NB4 (cell line): ENCODE measurements around the gene GBP3.

Experiments used
- TF ChIP-seq, protein P1 (sequence below): IDR thresholded peaks from 2 replicates; pipeline ENCODE4 v1.6.1; 2011; ENCODE audit warnings: low read depth, low read length
- TF ChIP-seq, protein P2 (sequence below): IDR thresholded peaks from one replicate; pipeline ENCODE4 v1.5.1; 2012; ENCODE audit warnings: low read depth, low read length

DNA sequence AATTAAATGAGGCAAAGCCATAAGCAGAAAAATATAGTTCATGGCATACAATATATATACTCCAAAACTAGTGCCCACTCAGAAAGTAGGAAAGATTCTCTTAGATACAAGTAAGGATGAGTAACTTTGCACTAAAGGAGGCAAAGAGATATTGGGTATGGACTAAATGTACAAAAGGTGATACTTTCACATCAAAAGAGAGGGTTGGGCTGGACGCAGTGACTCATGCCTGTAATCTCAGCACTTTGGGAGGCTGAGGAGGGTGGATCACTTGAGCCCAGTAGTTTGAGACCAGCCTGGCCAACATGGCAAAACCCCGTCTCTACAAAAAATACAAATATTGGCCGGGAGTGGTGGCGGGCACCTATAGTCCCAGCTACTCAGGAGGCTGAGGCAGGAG is 37.0 kb downstream of the GBP3 start:
- TF ChIP-seq, protein P1, sequence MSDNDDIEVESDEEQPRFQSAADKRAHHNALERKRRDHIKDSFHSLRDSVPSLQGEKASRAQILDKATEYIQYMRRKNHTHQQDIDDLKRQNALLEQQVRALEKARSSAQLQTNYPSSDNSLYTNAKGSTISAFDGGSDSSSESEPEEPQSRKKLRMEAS = no peak
- TF ChIP-seq, protein P2, sequence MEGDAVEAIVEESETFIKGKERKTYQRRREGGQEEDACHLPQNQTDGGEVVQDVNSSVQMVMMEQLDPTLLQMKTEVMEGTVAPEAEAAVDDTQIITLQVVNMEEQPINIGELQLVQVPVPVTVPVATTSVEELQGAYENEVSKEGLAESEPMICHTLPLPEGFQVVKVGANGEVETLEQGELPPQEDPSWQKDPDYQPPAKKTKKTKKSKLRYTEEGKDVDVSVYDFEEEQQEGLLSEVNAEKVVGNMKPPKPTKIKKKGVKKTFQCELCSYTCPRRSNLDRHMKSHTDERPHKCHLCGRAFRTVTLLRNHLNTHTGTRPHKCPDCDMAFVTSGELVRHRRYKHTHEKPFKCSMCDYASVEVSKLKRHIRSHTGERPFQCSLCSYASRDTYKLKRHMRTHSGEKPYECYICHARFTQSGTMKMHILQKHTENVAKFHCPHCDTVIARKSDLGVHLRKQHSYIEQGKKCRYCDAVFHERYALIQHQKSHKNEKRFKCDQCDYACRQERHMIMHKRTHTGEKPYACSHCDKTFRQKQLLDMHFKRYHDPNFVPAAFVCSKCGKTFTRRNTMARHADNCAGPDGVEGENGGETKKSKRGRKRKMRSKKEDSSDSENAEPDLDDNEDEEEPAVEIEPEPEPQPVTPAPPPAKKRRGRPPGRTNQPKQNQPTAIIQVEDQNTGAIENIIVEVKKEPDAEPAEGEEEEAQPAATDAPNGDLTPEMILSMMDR = no peak
